HL-60/S4 treated with retinoic acid at 250 ng/mL for 4 days and 3 days (cell line): Measurements from ENCODE around the gene TOPBP1.
"Not testable (repeated sequence)": the region's sequence is repeated elsewhere in the genome, so short reads cannot be mapped to it uniquely, and the experiment has no call there.

ENCODE experiments used
- in situ Hi-C: fragments of 300-500 bp; cut with MboI; formaldehyde crosslinking; loops from 2 replicates; pipeline ENCODE4 v1.7.0; 2022; ENCODE audit warnings: low sequenced_read_pairs

TOPBP1 gene

GRCh38 chr3:133674290-133674919, 12.7 kb upstream of the TOPBP1 start:
- in situ Hi-C loops: no loop called here

- in situ Hi-C loops: no loop called here
These were observed 12.0 kb upstream of the TOPBP1 start for GRCh38 chr3:133673746-133674145.

DNA sequence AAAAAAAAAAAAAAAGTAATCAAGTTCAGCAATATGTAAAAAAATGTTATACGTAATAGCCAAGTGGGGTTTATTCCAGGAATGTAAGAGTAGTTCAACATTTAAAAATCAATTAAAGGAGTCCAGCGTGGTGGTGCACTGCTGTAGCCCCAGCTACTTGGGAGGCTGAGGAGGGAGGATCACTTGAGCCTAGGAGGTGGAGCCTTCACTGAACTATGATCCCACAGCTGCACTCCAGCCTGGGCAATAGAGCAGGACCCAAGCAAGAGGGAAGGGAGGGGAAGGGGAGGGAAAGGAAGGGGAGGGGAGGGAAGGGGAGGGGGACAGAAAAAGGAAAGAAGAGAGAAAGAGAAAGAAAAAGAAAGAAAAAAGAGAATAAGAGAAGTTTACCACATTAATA, 10.7 kb upstream of the TOPBP1 start:
- in situ Hi-C loops: no loop called here

GRCh38 chr3:133670525-133670995, 8.8 kb upstream of the TOPBP1 start:
- in situ Hi-C loops: no loop called here

DNA sequence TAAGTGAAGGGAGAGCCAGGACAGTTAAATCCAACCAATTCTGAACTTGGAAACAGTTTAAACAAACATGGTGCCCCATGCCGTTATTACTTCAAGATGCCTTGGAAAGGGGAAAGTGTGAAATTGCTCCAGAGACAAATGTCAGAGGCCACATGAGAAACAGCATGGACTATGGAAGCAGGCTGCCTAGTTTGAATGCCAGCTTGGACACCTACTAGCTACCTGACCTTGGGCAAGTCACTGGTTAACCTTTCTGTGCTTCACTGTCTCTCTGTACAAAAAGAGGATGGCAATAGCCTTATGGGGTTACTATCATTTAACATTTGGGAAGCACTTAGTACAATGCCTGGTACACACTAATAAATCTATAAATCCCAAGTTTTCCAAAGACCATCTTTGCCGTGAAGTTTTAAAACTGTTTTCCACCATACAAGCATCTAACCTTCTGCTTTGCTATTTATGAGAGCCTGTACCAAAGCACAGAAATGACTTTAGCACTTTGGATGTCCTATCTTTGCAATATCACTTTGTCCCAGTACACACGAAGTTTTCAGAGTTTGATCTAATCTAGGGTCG, 8.3 kb upstream of the TOPBP1 start:
- in situ Hi-C loops: no loop called here

DNA sequence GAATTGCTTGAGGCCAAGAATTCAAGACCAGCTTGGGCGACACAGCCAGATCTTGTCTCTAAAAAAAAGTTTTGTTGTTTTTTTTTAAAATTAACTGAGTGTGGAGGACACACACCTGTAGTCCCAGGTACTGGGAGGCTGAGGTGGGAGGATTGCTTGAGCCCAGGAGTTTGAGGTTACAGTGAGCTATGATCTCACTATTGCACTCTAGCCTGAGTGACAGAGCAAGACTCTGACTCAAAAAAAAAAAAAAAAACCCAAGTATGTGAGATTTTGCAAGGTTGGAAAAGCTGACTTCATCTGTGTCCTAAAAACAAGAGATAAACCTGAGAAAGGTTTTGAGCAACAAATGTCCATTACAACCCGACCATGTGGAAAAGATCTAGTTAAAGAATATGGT, 5.4 kb upstream of the TOPBP1 start:
- in situ Hi-C loops: no loop called here

DNA sequence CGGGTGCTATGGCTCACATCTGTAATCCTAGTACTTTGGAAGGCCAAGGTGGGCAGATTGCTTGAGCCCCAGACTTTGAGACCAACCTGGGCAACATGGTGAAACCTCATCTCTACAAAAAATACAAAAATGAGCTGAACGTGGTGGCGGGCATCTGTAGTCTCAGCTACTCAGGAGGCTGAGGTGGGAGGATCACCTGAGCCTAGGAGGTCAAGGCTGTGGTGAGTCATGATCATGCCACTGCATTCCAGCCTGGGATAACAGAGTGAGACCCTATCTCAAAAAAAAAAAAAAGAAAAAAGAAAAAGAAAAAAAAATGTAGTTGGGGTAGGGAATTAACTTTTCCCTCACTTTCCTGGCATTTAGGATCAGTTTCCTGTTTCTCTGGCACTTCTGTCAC, 3.4 kb upstream of the TOPBP1 start:
- in situ Hi-C loops: not testable (repeated sequence)

DNA sequence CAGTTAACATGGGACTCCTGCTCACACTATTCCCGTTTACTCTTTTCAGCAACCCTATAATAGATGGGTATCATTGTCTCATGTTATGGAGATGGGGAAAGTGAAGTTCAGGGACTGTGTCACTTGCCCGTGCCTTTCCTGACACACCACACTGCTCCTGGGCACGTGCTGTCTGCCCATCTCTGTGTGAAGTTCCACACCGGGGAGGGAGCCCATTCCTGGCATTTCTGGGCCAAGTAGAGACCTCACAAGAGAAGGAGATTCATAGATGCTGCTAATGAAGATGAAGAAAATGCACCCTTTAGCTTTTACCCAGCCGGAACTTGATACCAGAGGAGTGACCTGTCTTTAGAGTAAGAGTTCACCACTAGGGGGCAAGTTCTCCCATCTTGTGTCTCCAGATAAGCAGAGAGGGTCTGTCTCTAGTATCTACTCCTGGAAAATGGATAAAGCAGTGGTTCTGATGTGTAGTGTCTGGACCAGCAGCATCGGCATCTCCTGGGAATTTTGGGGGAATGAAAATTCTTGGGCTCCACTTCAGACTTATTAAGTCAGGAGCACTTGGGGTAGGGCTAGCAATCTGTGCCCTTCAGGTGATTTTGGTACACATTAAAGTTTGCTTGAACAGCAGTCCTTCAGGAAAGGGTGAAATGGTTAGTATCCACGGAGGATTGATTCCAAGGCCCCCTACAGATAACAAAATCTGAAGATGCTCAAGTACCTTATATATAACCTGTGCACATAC, 2.0 kb upstream of the TOPBP1 start:
- in situ Hi-C loops: no loop called here

DNA sequence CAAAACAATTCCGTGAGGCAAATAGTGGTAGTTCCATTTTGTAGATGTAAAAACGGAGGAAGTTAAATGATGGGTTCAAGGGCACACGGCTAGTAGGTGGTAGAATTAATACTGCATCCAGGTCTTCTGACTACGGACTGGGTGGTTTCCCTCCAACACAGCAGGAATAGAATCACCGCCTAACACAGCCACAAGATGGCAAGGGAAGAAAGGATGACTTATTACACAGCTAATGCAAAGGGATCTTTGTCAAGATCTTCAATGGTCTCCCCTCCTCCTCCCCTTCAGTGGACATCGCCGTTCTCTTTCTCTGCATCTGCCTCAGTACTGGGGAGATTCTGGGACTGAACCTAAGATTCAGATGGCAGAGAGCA, 524 bp upstream of the TOPBP1 start:
- in situ Hi-C loops: no loop called here

- in situ Hi-C loops: no loop called here
These were observed 1.9 kb downstream of the TOPBP1 start for GRCh38 chr3:133659806-133660205.

DNA sequence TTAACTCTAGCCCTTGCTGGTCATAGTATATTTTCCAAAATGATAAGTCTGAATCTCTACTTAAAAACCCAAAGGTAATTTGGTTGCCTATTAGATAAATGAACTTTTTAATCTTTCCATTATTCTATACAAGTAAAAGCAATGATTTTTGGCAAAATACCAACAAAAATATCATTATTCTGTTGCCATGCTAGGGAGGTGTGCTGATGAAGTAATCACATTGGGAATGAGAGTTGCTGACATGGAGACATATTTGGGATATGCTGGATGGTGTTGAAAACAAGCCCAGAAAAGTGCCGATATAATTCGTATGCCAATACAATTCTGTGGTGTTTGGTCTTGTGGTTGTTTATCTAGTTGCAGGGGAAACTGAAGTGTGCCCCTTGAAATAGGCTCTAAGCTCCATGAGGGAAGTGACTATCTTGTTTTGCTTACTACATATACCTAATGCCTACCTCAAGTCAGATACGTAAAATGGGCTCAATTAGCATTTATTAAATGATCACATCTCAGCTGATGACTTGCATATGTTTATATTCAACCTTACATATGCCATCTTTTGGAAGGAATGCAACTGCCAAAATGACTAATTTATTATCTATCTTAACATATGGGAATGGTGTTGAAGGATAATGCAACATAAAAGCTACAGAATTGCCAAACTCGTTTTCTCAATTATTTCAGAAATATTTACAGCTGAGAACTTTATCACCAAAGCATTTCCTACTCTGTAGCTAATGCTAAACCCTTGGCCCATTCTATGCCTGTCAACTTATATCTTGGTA, 5.8 kb downstream of the TOPBP1 start:
- in situ Hi-C loops: no loop called here

- in situ Hi-C loops: loop anchor here (25.0 kb wide), 1 partner anchor 1162 kb away; no protein-coding TSS in a partner anchor
These were observed 12.2 kb downstream of the TOPBP1 start for GRCh38 chr3:133649486-133650068.

- in situ Hi-C loops: loop anchor here (25.0 kb wide), 1 partner anchor 1157 kb away; no protein-coding TSS in a partner anchor
These were observed 17.0 kb downstream of the TOPBP1 start for GRCh38 chr3:133644768-133645167.

- in situ Hi-C loops: loop anchor here (25.0 kb wide), 1 partner anchor 1156 kb away; no protein-coding TSS in a partner anchor
These were observed 18.1 kb downstream of the TOPBP1 start for GRCh38 chr3:133643611-133644010.

DNA sequence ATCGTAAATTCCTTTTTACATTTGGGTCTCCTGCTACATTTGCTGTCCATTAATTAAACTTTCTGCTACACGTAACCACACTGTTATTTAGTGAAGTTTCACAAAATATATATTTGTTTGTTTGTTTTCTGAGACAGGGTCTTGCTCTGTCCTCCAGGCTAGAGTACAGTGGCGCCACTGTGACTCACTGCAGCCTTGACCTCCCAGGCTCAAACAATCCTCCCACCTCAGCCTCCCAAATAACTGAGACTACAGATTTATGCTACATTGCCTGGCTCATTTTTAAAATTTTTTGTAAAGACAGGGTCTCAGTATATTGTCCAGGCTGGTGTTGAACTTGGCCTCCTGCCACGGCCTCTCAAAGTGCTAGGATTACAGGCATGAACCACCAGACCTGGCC, 20.5 kb downstream of the TOPBP1 start:
- in situ Hi-C loops: loop anchor here (25.0 kb wide), 1 partner anchor 1154 kb away; no protein-coding TSS in a partner anchor

DNA sequence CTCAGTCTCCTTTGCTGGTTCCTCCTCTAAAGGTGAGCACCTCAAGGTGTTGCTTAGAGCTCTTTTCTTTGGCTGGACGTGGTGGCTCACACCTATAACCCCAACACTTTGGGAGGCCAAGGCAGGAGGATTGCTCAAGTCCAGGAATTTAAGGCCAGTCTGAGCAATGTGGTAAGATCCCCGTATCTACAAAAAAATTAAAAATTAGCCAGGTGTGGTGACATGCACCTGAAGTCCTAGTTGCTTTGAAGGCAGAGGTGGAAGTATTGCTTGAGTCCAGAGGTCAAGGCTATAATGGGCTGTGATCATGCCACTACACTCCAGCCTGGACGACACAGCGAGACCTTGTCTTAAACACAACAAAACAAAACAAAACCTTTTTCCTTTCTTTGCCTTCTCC, 28.3 kb downstream of the TOPBP1 start:
- in situ Hi-C loops: loop anchor here (25.0 kb wide), 1 partner anchor 1146 kb away; no protein-coding TSS in a partner anchor

DNA sequence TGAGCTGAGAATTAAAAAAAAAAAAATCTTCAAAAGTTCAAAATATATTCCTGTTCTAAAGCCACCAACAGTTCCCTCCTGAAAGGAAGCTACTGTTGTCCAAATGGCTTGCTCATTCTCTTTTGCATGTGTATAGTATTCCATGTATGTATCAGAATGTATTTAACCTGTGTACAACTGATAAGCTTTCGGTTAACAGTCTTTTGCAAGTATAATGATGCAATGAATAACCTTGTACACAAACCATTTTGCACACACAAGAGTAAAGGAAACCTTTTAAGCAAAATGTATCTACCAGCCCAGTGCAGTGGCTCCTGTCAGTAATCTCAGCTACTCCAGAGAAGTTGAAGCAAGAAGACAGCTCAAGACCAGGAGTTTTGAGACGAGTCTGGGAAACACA, 32.6 kb downstream of the TOPBP1 start:
- in situ Hi-C loops: loop anchor here (25.0 kb wide), 1 partner anchor 1142 kb away; no protein-coding TSS in a partner anchor

DNA sequence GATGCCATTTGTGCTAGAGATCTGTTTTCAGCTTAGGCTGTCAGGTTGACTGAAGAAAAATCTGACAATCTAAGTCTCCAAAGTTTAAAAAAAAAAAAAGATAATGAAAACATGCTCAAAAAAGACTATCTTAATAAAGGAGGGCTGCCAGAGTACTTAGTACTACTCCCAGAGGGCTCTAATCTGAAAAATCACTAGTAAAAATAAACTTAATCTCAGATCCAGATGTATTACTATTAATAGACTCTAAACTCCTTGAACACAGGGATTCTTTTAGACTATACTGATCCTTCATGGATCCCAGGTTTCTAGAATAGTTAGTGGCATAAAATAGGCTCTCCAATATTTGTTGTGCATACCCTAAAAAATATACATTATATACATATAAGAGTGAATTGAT, 34.0 kb downstream of the TOPBP1 start:
- in situ Hi-C loops: loop anchor here (25.0 kb wide), 1 partner anchor 1140 kb away; no protein-coding TSS in a partner anchor

DNA sequence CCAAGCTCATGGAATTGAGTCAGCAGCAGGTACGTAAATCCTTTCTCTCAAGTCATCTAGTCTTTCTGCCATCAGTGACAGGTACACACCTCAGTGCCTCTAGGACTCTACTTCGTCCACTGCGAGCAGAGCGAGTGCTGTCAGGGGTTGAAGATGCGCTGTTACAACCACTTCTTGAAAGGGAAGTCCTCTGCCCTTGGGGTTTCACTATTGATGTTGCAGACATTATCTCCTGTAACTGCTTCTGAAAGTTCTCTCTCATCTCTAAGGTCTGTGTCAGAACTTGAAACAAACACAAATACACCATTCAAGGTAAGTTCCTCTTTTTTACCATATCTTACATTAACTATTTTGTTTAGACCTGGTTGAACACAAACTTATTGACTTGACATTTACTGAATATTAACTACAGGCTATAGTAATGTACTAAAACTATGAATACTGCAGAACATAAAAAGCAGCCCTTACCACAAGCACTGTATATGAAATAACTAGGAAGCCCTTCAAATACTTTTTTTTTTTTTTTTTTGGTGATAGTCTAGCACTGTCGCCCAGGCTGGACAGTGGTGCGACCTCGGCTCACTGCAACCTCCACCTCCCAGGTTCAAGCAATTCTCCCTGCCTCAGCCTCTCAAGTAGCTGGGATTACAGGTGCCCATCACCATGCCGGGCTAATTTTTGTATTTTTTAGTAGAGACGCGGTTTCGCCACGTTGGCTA, 41.5 kb downstream of the TOPBP1 start:
- in situ Hi-C loops: no loop called here

DNA sequence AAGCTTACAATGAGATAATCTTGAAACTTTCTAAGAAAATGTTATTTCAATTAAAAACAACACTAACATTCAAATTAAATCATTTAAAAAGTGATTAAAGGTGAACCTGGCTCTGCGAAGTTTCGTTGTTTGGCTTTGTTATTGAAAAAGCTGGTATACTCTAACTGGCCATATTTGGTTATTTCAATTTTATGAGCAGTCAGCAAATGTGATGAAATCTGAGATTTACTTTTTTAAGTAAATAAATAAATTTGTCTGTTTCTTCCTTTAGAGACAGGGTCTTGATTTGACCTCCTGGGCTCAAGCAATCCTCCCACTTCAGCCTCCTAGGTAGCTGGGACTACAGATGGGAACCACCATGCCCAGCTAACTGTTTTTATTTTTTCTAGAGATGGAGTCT, 50.2 kb downstream of the TOPBP1 start:
- in situ Hi-C loops: no loop called here
